GM18870 (cell line): ENCODE results near the gene KLF15.

Experiments
- ATAC-seq: cut with Tn5 transposase; IDR thresholded peaks from one replicate; pipeline ENCODE4 v1.9.1; 2021; ENCODE audit warnings: moderate library complexity; ENCODE audit not compliant: unreplicated experiment

The KLF15 gene

GRCh38 chr3:126357295-126358037, at the start of gene KLF15:
Gene KLF15 (minus strand): TSS chr3:126357408. CDS start chr3:126352922, 4,486 bp downstream.
- no peak for ATAC-seq

- no peak for ATAC-seq
Observed at GRCh38 chr3:126406389-126407296, 49.4 kb upstream of the KLF15 start.

- no peak for ATAC-seq
Observed at GRCh38 chr3:126402666-126403302, 45.6 kb upstream of the KLF15 start.

- ATAC-seq = no peak
Observed at GRCh38 chr3:126402178-126402577, 45.0 kb upstream of the KLF15 start.

GRCh38 chr3:126401611-126402160, 44.5 kb upstream of the KLF15 start:
- no peak for ATAC-seq

GRCh38 chr3:126399756-126400155, 42.5 kb upstream of the KLF15 start:
- ATAC-seq = no peak

- ATAC-seq = peak; percentile 84
Observed at GRCh38 chr3:126399351-126399735, 42.1 kb upstream of the KLF15 start.

GRCh38 chr3:126398423-126399350, 41.5 kb upstream of the KLF15 start:
- no peak for ATAC-seq

GRCh38 chr3:126397610-126398422, 40.6 kb upstream of the KLF15 start:
- ATAC-seq = no peak

GRCh38 chr3:126396536-126396935, 39.3 kb upstream of the KLF15 start:
- no peak for ATAC-seq

GRCh38 chr3:126395846-126396513, 38.8 kb upstream of the KLF15 start:
- ATAC-seq = no peak

- ATAC-seq = no peak
Observed at GRCh38 chr3:126394977-126395321, 37.7 kb upstream of the KLF15 start.

- ATAC-seq = no peak
Observed at GRCh38 chr3:126394179-126394976, 37.2 kb upstream of the KLF15 start, which contains the start of gene CFAP100. Gene CFAP100 (plus strand): TSS chr3:126394909. CDS start chr3:126396001, 1,092 bp downstream.

- no peak for ATAC-seq
Observed at GRCh38 chr3:126393563-126393962, 36.4 kb upstream of the KLF15 start.

- ATAC-seq = no peak
Observed at GRCh38 chr3:126392246-126392645, 35.0 kb upstream of the KLF15 start.

GRCh38 chr3:126391631-126392030, 34.4 kb upstream of the KLF15 start:
- ATAC-seq = no peak

- no peak for ATAC-seq
Observed at GRCh38 chr3:126390751-126391150, 33.5 kb upstream of the KLF15 start.

GRCh38 chr3:126390201-126390600, 33.0 kb upstream of the KLF15 start:
- ATAC-seq = no peak
